H1 (cell line): ENCODE measurements around the gene IZUMO2. TPM values are rescaled to one million over a fixed set of nuclear protein-coding genes. Genes with fewer than 3 reads are reported as not detected.

Experiments
- CTBP2 ChIP-seq: IDR thresholded peaks from 2 replicates; pipeline ENCODE4 v1.7.0; 2011; ENCODE audit warnings: borderline replicate concordance, mild to moderate bottlenecking, moderate library complexity, mixed read lengths, low read length; ENCODE audit not compliant: insufficient read depth, insufficient read length
- SAP30 ChIP-seq: fragments of 300-600 bp; sonication (generic); IDR thresholded peaks from 2 replicates; pipeline ENCODE4 v1.7.1; 2012; ENCODE audit warnings: low read length, moderate library complexity, mild to moderate bottlenecking, inconsistent platforms; ENCODE audit not compliant: insufficient read depth, insufficient replicate concordance
- SP2 ChIP-seq: IDR thresholded peaks from 2 replicates; pipeline ENCODE4 v1.6.1; 2012; ENCODE audit warnings: mild to moderate bottlenecking, low read length, inconsistent platforms
- TBP ChIP-seq: IDR thresholded peaks from 2 replicates; pipeline ENCODE4 v1.6.1; 2011; ENCODE audit warnings: low read depth, low read length, improper control_type of control experiment
- YY1 ChIP-seq: IDR thresholded peaks from 2 replicates; pipeline ENCODE4 v1.6.1; 2011; ENCODE audit warnings: low read depth, mild to moderate bottlenecking, low read length
- polyA plus RNA-seq, 7 experiments: library from polyadenylated mRNA; depleted of rRNA in 3 of 7; stranded (reverse) in 5 of 7; unstranded in 2 of 7; fragments of >200 nt in 5 of 7; fragments of 200-250 nt in 2 of 7; gene quantifications; 1 replicate in 5 of 7; 2 replicates in 1 of 7; 4 replicates in 1 of 7; pipeline versions ENCODE4 v1.2.1 to v1.2.3, GENCODE V29; 2011 to 2013; ENCODE audit warnings: missing spikeins in 2 of 7, mixed read lengths in 2 of 7
- total RNA-seq: library from RNA; stranded (reverse); fragmentation: NEBNext Ultra II Directional; extraction: Animal tissue kit (Norgen Biotek cat#: 25700); gene quantifications from 2 replicates; pipeline ENCODE4 v1.2.1, GENCODE V29; 2021

The IZUMO2 gene
- total and polyA plus RNA-seq, 2 of the 8 experiments (the other 6 are each of a cell fraction or from before 2014, with no cell fraction given), result 1.7 to 1.9 TPM

GRCh38 chr19:50154529-50154928, 8.6 kb downstream of the IZUMO2 start (continued):
- TF ChIP-seq CTBP2 (no peak), TBP (no peak), SP2 (no peak), SAP30 (no peak), YY1 (no peak)
